GM10266 (cell line): ENCODE data around the gene KDM6A.
A peak's percentile ranks its signal among the peaks of the same experiment; 100 is the strongest.
"Not testable (repeated sequence)": the region's sequence is repeated elsewhere in the genome, so short reads cannot be mapped to it uniquely, and the experiment has no call there.

Experiments used
- DNase-seq: peaks from one replicate; pipeline ENCODE4 v3.0.0; 2012; ENCODE audit errors: extremely low spot score
- TF ChIP-seq, protein P1 (sequence below): IDR thresholded peaks from 2 replicates; pipeline ENCODE4 v1.5.1; 2012; ENCODE audit warnings: mild to moderate bottlenecking, low read depth; ENCODE audit not compliant: control insufficient read depth, insufficient read depth; ENCODE audit errors: missing control alignments

The KDM6A gene

DNA sequence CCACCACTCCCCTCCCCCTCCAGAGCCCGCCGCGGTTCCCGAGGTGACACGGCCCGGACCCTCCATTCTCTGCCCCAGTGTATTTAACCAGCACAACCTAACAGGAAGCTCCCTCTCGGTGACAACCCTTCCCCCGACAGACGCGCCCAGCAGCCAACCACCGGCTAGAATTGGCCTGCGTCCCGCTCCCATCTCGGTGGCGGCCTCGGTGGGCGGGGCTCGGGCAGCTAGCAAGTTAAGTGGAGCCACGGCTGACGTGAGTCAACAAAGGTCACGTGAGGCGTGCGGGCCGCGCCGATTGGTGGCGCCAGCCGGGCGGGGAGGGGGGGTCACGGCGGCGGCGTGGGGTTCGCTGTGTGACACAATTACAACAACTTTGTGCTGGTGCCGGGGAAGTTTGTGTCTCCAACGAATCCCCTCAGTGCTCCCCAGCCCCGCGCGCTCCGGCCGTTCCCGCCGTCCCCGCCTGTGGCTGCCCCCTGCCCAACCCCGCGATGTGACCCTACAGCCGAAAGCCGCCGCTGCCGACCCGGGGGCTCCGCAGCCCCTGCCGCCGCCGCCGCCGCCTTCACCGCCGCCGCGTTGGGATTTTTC is at the start of gene KDM6A:
Gene KDM6A, plus strand, starts transcription at position 368 of the 594 bp plus-strand sequence. CDS start 364 bp downstream, outside the sequence.
- peak; percentile 94 for DNase-seq
- TF ChIP-seq, protein P1, sequence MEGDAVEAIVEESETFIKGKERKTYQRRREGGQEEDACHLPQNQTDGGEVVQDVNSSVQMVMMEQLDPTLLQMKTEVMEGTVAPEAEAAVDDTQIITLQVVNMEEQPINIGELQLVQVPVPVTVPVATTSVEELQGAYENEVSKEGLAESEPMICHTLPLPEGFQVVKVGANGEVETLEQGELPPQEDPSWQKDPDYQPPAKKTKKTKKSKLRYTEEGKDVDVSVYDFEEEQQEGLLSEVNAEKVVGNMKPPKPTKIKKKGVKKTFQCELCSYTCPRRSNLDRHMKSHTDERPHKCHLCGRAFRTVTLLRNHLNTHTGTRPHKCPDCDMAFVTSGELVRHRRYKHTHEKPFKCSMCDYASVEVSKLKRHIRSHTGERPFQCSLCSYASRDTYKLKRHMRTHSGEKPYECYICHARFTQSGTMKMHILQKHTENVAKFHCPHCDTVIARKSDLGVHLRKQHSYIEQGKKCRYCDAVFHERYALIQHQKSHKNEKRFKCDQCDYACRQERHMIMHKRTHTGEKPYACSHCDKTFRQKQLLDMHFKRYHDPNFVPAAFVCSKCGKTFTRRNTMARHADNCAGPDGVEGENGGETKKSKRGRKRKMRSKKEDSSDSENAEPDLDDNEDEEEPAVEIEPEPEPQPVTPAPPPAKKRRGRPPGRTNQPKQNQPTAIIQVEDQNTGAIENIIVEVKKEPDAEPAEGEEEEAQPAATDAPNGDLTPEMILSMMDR = no peak

DNA sequence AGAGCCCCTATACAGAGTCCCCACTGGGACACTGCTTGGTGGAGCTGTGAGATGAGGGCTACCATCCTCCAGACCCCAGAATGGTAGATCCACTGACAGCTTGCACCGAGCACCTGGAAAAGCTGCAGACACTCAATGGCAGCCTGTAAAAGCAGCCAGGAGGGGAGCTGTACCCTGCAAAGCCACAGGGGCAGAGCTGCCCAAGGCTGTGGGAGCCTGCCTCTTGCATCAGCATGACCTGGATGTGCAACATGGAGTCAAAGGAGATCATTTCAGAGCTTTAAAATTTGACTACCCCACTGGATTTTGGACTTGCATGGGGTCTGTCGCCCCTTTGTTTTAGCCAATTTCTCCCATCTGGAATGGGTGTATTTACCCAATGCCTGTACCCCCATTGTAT is 49.8 kb upstream of the KDM6A start:
- not testable (repeated sequence) for DNase-seq

DNA sequence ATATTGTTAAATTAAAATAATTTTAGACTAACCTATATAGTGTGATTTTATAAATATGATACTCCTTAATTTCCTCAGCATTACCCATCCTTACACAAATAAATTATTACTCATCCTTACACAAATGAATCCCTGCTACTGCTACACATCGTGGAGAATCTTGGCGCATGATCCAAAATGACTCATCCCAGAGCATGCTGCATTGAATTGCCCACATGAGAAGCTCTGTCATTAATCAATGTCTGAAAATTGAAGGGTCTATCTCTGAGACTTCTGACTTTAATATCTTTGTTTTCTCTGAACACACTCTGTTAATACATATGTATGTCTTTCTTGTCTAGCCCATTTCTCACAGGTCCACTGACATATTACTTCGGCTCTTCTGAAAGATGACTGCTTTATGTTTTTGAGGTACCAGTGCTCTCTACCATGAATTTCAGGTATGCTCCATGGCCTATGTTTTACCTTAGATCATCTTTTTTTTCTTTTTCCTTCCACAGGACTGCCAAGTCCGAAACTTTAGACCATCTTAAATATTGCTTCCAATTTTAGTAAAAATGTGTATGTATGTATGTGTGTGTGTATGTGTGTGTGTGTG is 44.9 kb upstream of the KDM6A start:
- TF ChIP-seq, protein P1 = no peak
- DNase-seq = no peak

DNA sequence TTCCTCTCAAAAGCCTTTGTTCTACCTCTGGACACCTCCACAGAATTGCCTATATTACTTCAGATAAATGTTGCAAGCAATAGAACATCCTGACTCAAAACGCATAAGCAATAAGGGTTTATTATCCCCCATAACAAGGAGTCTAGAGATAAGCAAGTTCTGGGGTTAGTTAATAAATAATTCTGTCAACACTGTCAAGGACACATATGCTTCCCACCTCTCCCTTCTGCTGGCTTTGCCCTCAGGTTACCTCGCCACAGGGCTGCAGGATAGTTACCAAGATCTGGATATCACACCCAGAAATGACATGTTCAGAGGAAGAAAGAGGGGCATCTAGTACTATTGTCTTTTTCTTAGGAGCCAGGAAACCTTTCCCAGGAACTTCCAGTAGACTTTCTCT is 43.2 kb upstream of the KDM6A start:
- no peak for DNase-seq

DNA sequence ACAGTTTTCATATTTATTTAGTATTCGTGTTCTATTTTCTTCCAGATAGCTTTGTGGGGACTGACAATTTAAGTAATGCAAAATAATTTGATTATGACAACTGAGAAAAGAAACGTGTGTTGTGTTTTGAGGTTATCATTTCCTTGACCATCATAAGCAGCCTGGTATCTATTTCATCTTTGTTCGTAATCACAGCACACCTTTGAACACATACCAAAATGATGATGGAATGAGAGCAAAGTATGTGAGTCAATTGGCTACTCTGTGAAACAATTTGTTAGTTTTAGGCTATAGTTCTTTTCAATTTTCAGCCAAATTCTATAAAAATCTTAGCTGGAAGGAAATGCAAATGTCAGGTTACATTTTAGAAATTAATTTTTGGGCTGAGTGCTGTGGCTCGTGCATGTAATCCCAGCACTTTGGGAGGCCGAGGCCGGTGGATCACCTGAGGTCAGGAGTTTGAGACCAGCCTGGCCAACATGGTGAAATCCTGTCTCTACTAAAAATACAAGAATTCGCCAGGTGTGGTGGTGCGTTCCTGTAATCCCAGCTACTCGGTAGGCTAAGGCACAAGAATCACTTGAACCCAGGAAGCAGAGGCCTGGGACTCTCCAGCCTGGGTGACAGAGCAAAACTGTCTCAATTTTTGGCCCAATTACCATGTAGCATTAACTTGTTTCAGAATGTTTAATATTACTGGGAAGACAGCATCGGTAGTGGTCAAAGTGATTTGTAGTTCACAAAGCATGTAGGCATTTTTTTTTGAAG is 30.3 kb upstream of the KDM6A start:
- TF ChIP-seq, protein P1 = no peak
- DNase-seq = no peak

More for the DNA sequence above, 43.2 kb upstream of the KDM6A start:
- TF ChIP-seq, protein P1 = no peak

DNA sequence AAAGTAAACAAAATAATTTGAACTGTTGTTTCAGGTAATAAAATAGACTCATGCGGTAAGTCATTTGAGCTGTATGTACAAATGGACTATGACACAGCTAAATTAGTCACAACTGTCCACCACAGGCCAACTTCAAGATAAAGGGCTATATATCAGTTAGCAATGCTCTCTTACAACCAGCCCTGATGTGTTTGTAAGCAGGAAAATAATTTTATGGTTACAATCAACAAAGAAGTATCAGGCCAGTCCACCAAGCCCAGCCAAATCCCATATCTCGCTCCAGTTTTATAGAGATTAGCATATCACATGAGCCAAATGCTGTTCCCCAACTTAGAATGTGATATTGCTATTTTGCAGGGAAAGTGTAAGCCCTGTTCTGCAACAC is 29.7 kb upstream of the KDM6A start:
- no peak for DNase-seq
- TF ChIP-seq, protein P1 = no peak

GRCh38 chrX:44843753-44844152 is 29.2 kb upstream of the KDM6A start, which contains the start of gene DUSP21:
Gene DUSP21 (plus strand): TSS chrX:44844021. CDS start chrX:44844133, 112 bp downstream.
- TF ChIP-seq, protein P1 = no peak
- no peak for DNase-seq
